Trophoblast cell (in vitro differentiated cells and primary cell): ENCODE measurements around the gene NLRP10.
A peak's percentile ranks its signal among the peaks of the same experiment; 100 is the strongest.

ENCODE experiments used
- DNase-seq, 2 donors: peaks; one replicate each; pipeline ENCODE4 v3.0.0-alpha.2; 2016
- H2AFZ ChIP-seq: 2 replicates; pipeline ENCODE4 v1.6.1; 2013; ENCODE audit warnings: low read length, moderate library complexity, mild to moderate bottlenecking; ENCODE audit not compliant: insufficient read depth, poor library complexity
- H2AK5ac ChIP-seq: 2 replicates; pipeline ENCODE4 v1.6.1; 2013; ENCODE audit warnings: mild to moderate bottlenecking, low read length
- H2BK120ac ChIP-seq: 2 replicates; pipeline ENCODE4 v1.6.1; 2013; ENCODE audit warnings: low read length, mild to moderate bottlenecking, moderate library complexity; ENCODE audit not compliant: insufficient read depth, poor library complexity
- H2BK12ac ChIP-seq: 2 replicates; pipeline ENCODE4 v1.6.1; 2013; ENCODE audit warnings: mild to moderate bottlenecking, low read length, moderate library complexity
- H2BK5ac ChIP-seq: 2 replicates; pipeline ENCODE4 v1.6.1; 2013; ENCODE audit warnings: low read length, low read depth, moderate library complexity, mild to moderate bottlenecking; ENCODE audit not compliant: poor library complexity
- H3K14ac ChIP-seq: 2 replicates; pipeline ENCODE4 v1.6.1; 2013; ENCODE audit warnings: mild to moderate bottlenecking, low read length
- H3K18ac ChIP-seq: 2 replicates; pipeline ENCODE4 v1.6.1; 2013; ENCODE audit warnings: mild to moderate bottlenecking, low read length
- H3K23ac ChIP-seq: 2 replicates; pipeline ENCODE4 v1.6.1; 2013; ENCODE audit warnings: low read length
- H3K27ac ChIP-seq: 2 replicates; pipeline ENCODE4 v1.5.1; 2013; ENCODE audit warnings: low read depth, mild to moderate bottlenecking, inconsistent platforms, low read length, moderate library complexity
- H3K27me3 ChIP-seq: 2 replicates; pipeline ENCODE4 v1.6.1; 2013; ENCODE audit warnings: inconsistent platforms, mild to moderate bottlenecking, low read length, moderate library complexity; ENCODE audit not compliant: insufficient read depth
- H3K36me3 ChIP-seq, 2 experiments: 1 replicate in 1 of 2; 2 replicates in 1 of 2; pipeline ENCODE4 v1.6.1; 2013; ENCODE audit warnings: low read length in 2 of 2, mild to moderate bottlenecking in 2 of 2, moderate library complexity in 1 of 2; ENCODE audit not compliant: insufficient read depth in 2 of 2, control insufficient read depth in 1 of 2
- H3K4ac ChIP-seq: 2 replicates; pipeline ENCODE4 v1.6.1; 2013; ENCODE audit warnings: low read depth, mild to moderate bottlenecking, low read length, moderate library complexity
- H3K4me1 ChIP-seq, 2 experiments: 1 replicate in 1 of 2; 2 replicates in 1 of 2; pipeline ENCODE4 v1.6.1; 2013; ENCODE audit warnings: low read length in 2 of 2, mild to moderate bottlenecking in 2 of 2, moderate library complexity in 1 of 2; ENCODE audit not compliant: insufficient read depth in 2 of 2, control insufficient read depth in 1 of 2
- H3K4me2 ChIP-seq: 2 replicates; pipeline ENCODE4 v1.6.1; 2013; ENCODE audit warnings: inconsistent platforms, mild to moderate bottlenecking, low read length, moderate library complexity
- H3K4me3 ChIP-seq: 2 replicates; pipeline ENCODE4 v1.5.1; 2013; ENCODE audit warnings: mild to moderate bottlenecking, low read depth, low read length, inconsistent platforms
- H3K79me1 ChIP-seq: one replicate; pipeline ENCODE4 v1.6.1; 2013; ENCODE audit warnings: low read length
- H3K79me2 ChIP-seq: 2 replicates; pipeline ENCODE4 v1.6.1; 2013; ENCODE audit warnings: low read length, mild to moderate bottlenecking; ENCODE audit not compliant: control insufficient read depth, insufficient read depth, poor library complexity
- H3K9ac ChIP-seq: 2 replicates; pipeline ENCODE4 v1.6.1; 2013; ENCODE audit warnings: mild to moderate bottlenecking, low read length
- H3K9me3 ChIP-seq: 2 replicates; pipeline ENCODE4 v1.6.1; 2013; ENCODE audit warnings: low read depth, mild to moderate bottlenecking, control low read depth, inconsistent platforms, low read length; ENCODE audit not compliant: insufficient read depth
- H4K12ac ChIP-seq: 2 replicates; pipeline ENCODE4 v1.6.1; 2013; ENCODE audit warnings: low read depth, mild to moderate bottlenecking, low read length, moderate library complexity
- H4K8ac ChIP-seq: 2 replicates; pipeline ENCODE4 v1.6.1; 2013; ENCODE audit warnings: low read depth, mild to moderate bottlenecking, low read length, moderate library complexity
- H4K91ac ChIP-seq: one replicate; pipeline ENCODE4 v1.6.1; 2013; ENCODE audit warnings: low read depth, mild to moderate bottlenecking, low read length, moderate library complexity
- WGBS: extraction: QIAGEN DNeasy Blood & Tissue Kit; methylation state at CpG from one replicate; pipeline ENCODE4 v1.1.7; 2013; ENCODE audit warnings: missing lambda C conversion rate; ENCODE audit not compliant: insufficient read length, insufficient coverage; ENCODE audit errors: extremely low coverage; 5-methylcytosine and 5-hydroxymethylcytosine counted together

Gene NLRP10

DNA sequence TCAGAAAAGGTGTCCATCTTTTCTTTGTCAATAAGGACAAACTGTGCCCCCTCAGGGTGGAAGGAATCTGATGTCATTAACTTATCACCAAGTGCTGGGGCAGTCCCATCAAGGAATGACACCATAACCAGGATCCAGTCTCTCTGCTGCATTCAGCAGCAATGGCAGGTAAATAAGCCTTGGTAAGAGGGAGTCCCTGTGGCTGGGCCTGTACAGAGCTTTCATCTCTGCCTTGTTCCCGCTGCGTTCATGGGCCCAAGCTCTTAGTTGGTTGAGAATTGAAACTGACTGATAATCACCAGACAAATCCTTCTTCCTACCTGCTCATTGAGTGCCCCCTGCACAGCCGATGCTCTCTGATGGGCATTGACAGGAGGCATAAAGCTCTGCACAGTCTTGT is 44.6 kb upstream of the NLRP10 start:
- no peak for DNase-seq
- Histone ChIP-seq H3K9me3 (no peaks in the 10 kb centered on the region), H2BK12ac (no peak overlapping the region), H2BK120ac (no peak overlapping the region), H3K4me1 (no peaks in the 10 kb centered on the region), H4K91ac (no peak overlapping the region), H3K9ac (no peak overlapping the region), H3K27ac (no peak overlapping the region), H3K4me3 (no peak overlapping the region), H3K18ac (no peak overlapping the region), H2BK5ac (no peak overlapping the region), H3K14ac (no peak overlapping the region), H2AFZ (no peak overlapping the region), H3K27me3 (no peaks in the 10 kb centered on the region), H4K8ac (no peak overlapping the region), H2AK5ac (no peak overlapping the region), H3K23ac (no peak overlapping the region), H3K79me1 (no peaks in the 10 kb centered on the region), H3K36me3 (no peaks in the 10 kb centered on the region), H4K12ac (no peak overlapping the region), H3K4ac (no peak overlapping the region), H3K4me2 (no peak overlapping the region), H3K79me2 (no peaks in the 10 kb centered on the region)
- no CpG with 5 or more reads among the region's 3 CpGs for WGBS

DNA sequence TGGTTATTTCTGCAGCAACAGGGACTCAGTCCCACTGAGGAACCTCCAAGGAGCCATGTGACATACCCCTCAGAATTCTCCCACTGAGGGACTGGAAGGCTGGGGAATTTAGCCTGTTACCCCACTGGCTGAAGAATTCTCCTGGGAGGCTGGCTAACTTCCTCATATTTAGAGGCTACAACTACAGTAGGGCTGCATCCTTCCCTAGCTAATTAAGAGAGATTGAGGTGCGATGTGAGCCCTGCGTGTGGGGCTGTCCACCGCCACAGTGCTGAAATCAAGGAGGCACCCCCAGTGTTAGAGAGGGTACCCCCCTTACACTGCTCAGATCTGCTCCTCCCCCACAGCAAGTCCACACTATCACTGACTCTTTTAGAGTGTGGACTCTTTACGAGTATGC is 43.0 kb upstream of the NLRP10 start:
- Histone ChIP-seq H3K4me2 (no peak overlapping the region), H3K79me2 (no peaks in the 10 kb centered on the region), H3K36me3 (no peaks in the 10 kb centered on the region), H3K79me1 (no peaks in the 10 kb centered on the region), H3K14ac (no peak overlapping the region), H2BK12ac (no peak overlapping the region), H3K27me3 (no peaks in the 10 kb centered on the region), H3K4me3 (no peak overlapping the region), H4K91ac (no peak overlapping the region), H3K23ac (no peak overlapping the region), H3K9ac (no peak overlapping the region), H2BK5ac (no peak overlapping the region), H2BK120ac (no peak overlapping the region), H3K27ac (no peak overlapping the region), H2AFZ (no peak overlapping the region), H3K4me1 (no peaks in the 10 kb centered on the region), H2AK5ac (no peak overlapping the region), H3K9me3 (no peaks in the 10 kb centered on the region), H3K18ac (no peak overlapping the region), H3K4ac (no peak overlapping the region), H4K12ac (no peak overlapping the region), H4K8ac (no peak overlapping the region)
- WGBS, result no CpG with 5 or more reads among the region's 4 CpGs
- no peak for DNase-seq

DNA sequence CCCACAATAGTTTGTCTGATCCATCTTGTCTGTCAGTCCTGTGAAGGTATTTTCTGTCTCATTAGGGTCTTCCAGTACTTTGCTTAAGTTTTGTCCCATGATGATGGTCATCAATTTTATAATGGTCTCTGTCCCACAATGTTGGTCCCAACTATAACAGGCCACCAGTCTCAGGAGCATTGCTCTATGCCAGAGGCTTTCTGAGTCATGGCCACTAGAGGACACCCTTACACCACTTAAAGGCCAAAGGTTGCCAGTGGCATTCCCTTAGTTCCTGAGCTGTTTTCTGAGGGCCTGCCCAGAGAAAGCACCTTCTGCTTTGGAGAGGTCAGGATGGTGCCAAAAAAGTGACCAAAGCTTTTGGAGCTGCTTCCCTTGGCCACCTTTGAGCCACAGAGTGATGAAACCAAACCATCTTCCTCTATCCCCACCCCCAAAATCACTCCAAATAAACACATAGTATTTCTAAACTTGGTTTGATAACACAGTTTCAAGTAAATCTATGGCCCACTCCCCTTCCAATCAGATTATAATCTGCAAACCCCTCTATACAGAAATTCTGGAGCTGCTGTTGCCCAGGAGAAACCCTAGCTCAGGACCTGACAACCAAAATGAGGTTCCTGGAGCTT is 41.2 kb upstream of the NLRP10 start:
- Histone ChIP-seq H2AFZ (no peak overlapping the region), H3K36me3 (no peaks in the 10 kb centered on the region), H3K79me2 (no peaks in the 10 kb centered on the region), H3K4me3 (no peak overlapping the region), H4K91ac (no peak overlapping the region), H2BK12ac (no peak overlapping the region), H3K4ac (no peak overlapping the region), H4K8ac (no peak overlapping the region), H3K9me3 (no peaks in the 10 kb centered on the region), H2BK5ac (no peak overlapping the region), H3K18ac (no peak overlapping the region), H3K4me2 (no peak overlapping the region), H3K23ac (no peak overlapping the region), H3K4me1 (no peaks in the 10 kb centered on the region), H3K9ac (no peak overlapping the region), H4K12ac (no peak overlapping the region), H3K27ac (no peak overlapping the region), H2BK120ac (no peak overlapping the region), H3K79me1 (no peaks in the 10 kb centered on the region), H2AK5ac (no peak overlapping the region), H3K14ac (no peak overlapping the region), H3K27me3 (no peaks in the 10 kb centered on the region)
- DNase-seq, result peak; percentile 71 to 88

DNA sequence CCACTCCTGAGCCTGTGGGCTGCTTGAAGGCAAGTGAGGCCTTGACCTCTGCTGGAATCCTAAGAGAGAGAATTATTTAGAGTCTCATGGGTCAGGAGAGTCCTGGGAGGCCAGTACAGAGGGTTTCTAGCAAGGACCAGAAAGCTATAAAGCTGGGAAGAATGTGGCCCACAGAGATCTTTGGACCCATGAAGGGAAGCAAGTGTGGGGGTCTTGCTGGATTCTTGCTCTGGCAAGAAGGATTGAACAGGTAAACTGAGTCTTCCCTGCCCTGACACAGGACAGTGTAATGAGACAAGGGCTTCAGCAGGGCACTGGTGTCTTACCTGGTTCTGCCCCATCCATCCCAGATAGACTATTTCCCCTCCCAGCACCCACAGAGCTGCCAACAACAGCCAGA is 40.3 kb upstream of the NLRP10 start:
- H3K27ac ChIP-seq, result no peak overlapping the region
- no peak overlapping the region for H2BK120ac ChIP-seq
- H4K8ac ChIP-seq, result no peak overlapping the region
- no peak overlapping the region for H2BK12ac ChIP-seq
- H3K9ac ChIP-seq, result no peak overlapping the region
- no peak overlapping the region for H3K18ac ChIP-seq
- no peak overlapping the region for H4K12ac ChIP-seq
- no peak overlapping the region for H3K4me2 ChIP-seq
- no peak overlapping the region for H4K91ac ChIP-seq
- no peaks in the 10 kb centered on the region for H3K79me2 ChIP-seq
- no peak overlapping the region for H3K4me3 ChIP-seq
- H3K4me1 ChIP-seq, result no peaks in the 10 kb centered on the region
- H3K4ac ChIP-seq, result no peak overlapping the region
- DNase-seq, result no peak
- no peaks in the 10 kb centered on the region for H3K9me3 ChIP-seq
- H3K79me1 ChIP-seq, result no peaks in the 10 kb centered on the region
- no peaks in the 10 kb centered on the region for H3K36me3 ChIP-seq
- no peak overlapping the region for H2AFZ ChIP-seq
- H3K14ac ChIP-seq, result no peak overlapping the region
- H2BK5ac ChIP-seq, result no peak overlapping the region
- no peak overlapping the region for H2AK5ac ChIP-seq
- H3K27me3 ChIP-seq, result no peaks in the 10 kb centered on the region
- no peak overlapping the region for H3K23ac ChIP-seq
